Pons (tissue), 1 donor: ENCODE data around the gene INO80E.

Source experiments
- DNase-seq: peaks from one replicate; pipeline ENCODE4 v3.0.0-alpha.2; 2016; ENCODE audit warnings: low spot score

Gene INO80E

DNA sequence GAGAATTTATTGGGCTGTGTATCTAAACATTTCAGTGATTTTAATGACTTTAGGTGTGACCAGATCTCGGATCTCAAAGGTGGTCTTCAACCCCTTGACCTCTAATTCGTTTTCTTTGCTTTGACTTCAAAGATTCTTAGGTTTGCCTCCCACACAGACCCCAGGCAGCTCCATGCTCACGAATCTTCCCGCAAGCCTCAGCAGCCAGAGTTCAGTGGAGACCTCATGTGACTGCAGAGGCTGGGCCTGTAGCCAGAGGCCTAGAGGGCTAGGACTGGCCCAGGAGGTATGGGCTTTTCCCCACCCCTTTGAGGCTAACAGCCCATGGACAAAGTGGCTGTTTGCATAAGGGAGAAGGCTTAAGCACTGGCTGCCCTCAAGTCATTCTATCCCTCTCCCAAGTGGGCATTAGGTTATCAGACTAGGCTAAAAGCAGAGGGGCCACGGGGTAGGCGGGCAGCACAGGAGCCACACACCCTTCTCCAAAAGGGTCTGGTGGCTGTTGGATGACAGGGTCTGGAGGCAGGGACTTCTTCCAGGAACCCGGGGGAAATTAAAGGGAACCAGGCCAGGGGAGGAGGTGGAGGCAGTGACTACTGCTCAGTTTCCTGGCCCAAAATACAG is 3.6 kb upstream of the INO80E start:
- no peak for DNase-seq

DNA sequence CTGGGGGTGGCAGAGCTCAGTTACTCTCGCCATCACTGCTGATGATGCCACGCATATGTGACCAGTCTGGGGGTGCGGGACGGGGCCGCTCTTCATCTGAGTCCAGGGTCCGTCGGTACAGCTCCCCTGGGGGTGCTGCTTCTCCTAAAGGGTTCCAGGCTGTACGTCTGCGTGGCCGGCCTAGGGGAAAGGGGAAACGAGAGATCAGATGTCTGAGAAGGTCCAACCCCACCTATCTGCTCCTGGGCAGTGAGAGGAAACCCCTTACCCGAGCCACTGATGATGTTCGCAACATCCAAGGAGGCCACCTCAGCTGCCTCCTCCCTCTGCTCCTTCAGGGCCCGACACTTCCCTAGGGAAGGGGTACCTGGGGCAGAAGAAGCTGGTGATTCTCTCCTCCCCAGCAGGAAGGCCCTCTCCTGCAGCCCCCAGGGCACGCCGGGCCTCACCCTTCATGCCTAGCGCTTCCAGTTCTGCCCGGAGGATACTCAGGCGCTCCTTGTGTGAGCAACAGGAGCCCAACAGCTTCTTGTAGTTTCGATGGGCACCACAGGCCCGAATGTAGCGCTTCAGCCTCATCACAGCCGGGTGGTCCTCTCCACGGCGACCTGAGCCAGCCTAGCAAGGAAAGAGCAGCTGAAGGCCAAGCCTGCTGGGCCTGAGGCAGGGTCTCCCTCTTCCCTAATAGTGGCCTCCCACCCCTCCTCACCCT is 2.7 kb upstream of the INO80E start:
- DNase-seq = no peak

DNA sequence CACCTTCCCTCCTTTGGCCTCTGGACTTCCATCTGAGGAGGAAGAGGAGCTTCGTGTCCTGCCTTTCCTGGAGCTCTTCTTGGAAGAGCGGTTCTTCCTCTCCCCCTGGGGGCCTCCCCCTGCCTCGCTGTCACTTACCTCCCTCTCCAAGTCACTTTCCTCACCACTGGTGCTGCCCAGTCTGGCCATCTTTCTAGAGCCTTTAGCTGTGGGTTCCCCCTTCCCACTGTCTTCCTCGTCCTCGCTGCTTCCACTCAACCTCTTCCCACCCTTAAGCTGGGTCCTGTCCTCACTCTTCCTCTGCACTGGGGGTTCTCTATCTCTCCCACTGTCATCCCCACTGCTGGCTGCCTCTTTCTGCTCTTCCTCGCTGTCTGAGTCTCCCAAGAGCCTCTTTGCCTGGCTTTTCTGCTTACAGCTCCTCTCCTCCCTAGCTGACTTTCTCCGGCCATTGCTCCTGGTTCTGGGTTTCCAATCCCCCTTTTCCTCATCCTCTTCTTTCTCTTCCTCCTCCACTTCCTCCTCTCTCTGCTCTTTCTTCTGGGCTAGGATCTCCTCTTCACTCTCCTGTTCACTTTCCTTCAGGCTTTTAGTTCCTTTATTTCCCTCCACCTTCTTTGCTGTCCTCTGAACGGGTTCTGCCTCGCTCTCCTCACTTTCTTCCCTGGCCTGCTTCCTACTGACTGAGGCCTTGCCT is 2.0 kb upstream of the INO80E start:
- DNase-seq = no peak

DNA sequence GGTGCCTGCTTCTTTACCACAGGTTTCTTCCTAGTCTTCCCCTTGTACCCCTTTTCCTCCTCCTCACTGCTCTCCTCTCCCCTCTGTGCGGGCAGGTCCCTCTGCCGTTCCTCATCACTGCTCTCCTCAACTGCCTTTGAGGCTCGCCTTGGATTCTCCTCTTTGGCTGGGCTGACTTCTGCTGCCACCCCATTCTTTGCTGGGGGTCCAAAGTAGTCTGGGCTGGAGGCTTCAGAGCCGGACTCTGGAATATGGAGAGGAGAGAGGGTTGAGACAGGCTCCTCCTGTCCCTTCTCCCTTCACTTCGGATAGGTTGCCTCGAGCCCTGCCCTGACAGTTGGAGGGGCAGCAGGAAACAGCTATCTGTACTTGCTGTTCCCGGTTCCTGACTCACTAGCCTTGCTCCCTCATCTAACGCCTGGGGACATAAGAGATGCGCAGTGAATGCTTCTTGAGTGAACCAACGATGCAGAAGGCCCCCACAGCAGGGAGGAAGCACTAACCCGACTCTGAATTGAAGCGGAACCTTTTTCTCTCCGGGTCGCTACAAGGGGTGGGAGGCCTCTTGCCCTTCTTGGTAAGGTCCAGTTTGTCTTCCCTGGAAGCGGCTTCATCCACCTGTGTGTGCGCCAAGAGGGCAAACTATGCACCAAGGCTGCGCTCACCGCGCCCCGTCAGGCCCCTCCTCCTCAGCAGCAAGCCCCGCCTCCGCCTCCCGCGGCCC is 1.3 kb upstream of the INO80E start:
- DNase-seq = peak; percentile 37

DNA sequence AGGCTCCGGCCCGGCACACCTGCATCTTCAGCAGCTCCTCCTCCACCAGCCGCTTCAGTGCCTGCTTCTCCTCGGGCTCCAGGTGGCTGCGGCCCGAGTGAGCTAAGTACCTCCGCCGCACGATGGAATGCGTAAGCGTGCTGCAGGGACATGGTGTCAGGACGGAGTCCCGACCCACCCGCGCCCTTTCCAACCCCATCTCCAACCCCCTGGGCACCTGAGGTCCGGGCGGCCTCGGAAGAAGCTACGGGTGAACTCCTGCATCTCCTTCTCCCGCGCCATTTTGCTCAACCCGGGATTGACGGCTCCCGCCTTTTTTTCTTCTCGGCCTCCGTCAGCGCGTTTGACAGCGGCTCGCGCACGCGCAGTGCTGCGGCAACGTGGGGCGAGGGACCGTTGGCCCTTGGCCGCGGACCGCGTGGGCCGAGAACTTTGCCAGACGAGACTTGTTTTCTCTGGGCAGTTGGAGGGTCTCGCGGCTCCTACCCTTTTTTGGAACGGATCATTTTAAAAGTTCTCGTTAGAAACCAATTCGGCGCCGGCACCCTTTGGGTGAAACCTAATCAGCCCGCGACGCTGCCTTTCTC is 624 bp upstream of the INO80E start, which contains the start of gene HIRIP3:
TSS of gene HIRIP3 (minus strand) at position 294 of the 587 bp plus-strand sequence. CDS start at position 282, 12 bp downstream.
- peak; percentile 80 for DNase-seq

DNA sequence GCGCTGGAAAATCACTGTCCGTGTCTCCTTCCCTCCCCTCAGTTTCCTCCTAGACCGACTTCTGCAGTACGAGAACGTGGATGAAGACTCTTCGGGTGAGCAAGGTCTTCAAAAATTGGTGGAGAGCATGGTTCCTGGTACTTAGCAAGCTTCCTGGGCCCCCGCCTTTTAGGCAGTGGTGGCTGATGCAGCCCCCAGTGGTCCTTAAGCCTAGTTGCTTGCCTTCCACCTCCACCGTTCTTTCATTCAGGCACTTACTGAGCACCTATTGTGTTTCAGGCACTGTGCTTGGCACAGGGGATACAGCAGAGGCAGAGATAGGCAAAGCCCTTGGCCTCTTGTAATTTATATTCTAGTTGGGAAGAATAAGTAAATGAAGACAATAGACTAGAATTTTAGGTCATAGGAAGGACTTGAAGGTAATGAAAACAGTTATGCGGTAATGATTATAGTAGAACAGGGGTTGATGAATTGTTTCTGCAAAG is 767 bp downstream of the INO80E start:
- no peak for DNase-seq

DNA sequence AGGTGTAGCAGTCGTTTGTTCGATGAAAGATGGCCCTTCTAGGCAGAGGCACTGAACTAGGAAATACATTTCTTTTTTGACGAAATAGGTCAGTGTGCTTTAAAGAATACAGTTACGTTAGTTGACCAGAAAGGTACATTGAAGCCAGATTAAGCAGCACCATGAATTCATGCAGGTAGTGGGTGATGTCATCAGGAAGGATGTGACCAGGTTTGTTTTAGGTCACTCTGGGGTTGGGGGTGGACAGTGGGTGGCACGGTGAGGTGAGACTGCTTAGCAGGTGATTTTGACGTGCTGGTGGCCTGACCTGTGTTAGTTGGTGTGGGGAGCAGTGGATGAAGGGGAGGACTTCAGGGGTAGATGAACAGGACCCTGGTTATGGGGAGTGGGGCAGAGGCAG is 3.6 kb downstream of the INO80E start:
- DNase-seq = no peak

DNA sequence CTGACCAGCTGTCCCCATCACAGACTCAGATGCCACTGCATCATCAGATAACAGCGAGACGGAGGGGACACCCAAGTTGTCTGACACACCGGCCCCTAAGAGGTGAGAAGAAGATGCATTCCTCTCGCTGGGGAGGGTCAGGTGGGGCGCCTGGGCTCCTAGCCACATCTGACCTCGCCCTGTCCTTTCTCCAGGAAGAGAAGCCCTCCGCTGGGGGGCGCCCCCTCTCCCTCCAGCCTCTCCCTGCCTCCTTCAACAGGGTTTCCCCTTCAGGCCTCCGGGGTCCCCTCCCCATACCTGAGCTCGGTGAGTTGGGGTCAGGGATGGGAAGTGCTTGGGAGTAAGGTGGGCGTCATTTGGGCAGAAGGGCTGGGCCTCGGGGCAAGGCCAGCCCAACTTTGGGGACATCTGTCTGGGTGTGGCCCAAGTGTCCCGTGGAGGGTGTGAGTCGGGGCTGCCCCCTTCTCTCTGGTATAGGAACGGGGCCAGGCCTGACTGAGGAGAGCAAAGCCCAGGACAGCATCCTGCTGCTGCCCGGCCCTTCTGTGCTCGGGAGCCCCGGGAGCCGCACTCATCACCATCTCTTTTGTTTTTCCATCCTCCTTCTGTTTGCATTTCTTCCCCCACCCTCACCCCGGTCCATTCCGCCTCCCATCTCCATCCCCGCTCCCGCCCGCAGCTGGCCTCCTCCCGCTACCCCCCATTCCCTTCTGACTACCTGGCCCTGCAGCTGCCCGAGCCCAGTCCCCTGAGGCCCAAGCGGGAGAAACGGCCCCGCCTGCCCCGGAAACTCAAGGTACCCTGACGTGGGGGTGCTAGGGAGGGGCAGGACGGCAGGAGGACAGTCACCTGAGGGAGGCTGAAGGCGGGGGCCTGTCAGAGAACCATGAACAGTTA is 4.9 kb downstream of the INO80E start:
- no peak for DNase-seq

DNA sequence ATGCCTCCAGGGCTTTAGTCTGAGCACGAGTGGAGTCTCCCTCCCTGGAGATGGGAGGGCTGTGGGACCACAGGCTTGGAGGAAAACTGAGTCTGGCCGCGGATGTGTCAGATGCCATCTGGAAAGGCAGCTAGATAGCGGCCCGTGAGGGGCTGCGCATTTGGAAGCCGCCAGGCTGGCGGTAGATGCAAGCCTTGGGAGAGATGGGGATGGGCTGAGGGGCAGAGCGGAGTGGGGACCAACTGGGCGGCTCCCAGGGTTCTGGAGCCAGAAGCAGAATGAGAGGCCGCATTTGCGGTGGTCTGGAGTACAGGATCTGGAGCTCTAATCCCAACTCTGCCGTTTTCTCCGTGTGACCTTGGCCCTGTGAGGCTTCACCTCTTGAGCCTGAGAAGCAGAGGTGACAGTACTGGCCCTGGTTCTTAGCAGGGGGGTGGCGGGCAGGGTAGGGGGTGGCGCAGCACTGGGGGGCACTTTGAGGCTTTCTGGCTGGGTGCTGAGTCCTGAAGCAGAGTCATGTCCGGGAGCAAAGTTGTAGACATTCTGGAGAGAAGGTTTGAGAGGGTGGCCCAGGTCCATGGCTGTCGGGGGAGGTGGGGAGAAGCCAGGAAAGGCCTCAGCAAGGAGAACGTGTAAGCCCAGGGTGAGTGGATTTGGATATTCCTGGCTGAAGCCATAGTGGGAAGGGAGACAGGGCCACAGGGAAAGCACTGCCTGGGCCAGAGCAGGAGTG is 6.7 kb downstream of the INO80E start:
- DNase-seq = no peak

DNA sequence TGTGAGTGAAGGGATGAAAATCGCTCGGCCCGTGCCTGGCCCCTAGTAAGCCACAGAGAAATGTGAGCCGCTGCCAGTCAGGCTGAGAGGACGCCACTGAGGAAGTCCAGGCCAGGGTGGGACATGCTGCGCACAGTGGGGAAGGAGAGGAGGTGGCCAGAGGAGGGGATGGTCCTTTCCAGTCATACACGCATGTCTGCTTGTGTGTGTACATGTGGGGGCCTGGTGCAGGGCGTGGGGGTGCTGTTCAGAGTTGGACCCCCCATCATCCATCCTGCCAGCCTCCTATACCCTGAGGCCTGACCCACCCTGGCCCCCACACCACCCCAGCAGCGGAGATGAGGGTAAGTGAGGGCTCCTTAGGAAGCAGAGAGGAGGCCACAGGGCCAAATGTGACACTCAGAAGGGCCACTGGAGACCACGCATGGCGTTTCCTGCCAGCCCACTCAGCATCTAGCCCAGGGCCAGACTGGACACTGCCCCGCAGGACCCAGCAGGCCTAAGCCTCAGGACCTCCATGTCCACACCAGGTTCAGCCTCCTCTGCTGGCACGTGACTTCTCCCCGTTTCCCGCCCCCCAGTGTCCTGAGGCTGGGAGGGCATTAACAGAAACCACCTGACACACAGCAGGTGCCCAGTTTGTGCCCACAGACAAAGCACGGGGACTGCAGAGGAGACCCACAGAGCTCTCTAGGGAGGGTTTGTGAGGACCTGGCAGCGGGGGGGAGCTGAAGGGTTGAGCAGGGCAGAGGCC is 7.8 kb downstream of the INO80E start:
- DNase-seq = no peak

DNA sequence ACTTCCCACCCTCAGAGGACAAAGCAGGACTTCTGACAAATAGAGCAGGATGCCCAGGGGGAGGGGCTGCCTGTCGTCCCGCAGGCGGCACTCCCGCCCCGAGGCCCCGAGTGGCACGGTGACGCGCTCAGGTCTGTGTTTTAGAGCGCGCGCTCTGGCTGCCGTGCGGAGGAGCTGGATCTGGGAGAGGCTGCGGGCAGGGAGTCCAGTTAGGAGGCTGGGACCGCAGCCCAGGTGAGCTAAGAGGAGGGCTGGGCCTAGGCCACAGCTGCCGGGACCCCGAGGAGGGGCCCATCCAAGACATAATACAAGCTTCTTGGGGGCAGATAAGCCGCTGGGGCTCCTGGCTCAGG is 8.4 kb downstream of the INO80E start:
- DNase-seq = no peak

DNA sequence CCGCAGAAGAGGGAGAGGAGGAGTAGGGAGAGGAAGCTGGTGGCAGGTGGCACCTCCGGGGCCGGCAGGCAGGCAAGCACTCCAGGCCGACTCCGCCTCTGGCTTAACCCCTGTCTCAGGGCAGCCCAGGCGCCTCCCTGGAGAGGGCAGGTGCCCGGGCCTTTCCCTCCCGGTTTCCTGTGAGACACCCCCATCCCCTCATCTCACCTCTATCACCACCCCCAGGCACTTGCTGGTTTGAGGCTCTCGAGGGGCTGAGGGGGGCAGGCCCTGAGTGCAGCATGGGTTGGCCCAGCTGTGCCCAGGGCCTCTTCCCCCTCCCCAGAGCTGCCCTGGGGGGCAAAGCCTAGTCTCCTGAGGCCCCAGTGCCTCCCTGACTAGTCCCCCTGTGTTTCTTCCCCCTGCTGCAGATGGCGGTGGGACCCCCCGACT is 8.8 kb downstream of the INO80E start:
- no peak for DNase-seq

DNA sequence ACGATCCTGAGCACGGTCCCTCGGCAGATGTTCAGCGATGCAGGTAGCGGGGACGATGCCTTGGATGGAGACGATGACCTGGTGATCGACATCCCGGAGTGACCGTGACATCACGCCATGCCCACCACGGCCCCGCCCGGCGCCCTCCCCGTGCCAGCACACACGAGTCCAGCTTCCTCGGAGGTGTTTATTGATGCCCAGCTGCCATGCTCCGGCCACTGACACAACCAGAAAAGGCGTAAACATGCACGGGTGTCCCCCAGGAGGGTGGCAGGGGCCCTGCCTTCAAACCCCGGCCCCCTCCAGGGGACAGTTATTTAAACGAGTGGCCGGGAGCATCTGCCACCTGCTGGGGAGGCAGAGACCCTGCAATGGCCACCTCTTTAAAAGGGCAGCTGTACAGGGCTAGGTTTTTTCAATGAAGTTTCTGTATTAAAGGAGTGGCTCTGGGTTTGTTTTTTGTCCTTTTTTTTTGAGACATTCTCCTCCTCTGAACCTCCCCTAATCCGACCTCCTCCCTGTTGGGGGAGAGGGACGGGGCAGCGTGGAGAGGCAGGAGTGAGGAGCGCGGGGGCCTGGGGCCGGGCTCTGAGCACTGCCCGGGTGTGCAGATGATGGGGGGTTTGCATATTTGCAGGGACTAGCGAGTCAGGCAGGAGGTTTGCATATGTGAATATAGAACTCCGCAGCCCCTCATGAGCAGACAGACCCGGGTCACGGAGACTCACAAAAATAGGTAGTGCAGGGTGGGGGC is 9.5 kb downstream of the INO80E start:
- DNase-seq = no peak

DNA sequence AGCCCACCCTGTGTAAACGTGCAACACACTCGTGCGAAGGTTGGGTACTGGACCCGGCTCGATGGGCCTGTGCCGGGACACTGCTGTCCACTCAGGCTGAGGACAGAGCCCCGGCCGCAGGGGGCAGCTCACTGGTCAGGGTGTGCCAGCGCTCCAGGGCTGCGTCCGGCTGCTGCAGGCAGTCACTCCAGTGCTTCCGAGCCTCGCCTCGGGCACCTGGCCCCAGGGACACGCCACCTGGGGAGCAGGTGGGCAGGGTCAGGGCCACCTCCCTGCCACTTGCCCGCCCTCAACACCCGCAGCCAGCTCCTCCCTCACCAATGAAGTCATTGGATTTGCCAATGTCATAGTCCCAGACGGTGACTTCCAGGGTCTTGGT is 10.0 kb downstream of the INO80E start:
- no peak for DNase-seq

DNA sequence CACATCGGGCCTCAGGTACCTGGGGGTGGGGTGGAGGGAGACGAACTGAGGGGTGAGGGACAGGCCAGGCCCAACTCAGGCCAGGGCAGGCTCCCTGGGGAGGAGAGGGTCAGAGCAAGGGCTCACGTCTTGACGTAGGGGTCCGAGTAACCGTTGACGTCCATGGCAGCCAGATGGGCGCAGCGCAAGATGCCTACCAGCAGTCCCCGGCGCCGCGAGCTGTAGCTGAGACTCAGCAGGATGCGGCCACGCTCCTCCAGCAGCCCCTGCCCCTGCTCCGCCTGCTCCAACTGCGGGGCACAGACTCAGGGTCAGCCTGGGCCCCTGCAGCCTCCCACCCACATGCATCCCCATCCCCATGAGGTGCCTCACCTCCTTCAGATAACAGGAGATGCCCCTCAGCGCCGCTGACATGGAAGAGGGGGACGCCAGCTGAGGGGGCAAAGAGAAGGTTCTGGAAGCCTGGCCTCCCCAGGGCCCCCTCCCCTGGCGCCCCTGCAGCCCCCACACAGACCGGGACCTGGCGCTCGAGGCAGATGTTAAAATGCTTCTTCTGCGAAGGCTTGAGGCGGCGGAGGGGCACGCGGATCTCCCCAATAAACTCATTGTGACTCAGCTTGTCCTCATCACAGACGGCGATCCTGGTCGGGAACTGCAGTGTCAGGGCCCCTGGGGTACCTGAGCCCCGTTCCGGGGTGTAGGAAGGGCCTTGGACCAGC is 10.8 kb downstream of the INO80E start:
- DNase-seq = no peak

DNA sequence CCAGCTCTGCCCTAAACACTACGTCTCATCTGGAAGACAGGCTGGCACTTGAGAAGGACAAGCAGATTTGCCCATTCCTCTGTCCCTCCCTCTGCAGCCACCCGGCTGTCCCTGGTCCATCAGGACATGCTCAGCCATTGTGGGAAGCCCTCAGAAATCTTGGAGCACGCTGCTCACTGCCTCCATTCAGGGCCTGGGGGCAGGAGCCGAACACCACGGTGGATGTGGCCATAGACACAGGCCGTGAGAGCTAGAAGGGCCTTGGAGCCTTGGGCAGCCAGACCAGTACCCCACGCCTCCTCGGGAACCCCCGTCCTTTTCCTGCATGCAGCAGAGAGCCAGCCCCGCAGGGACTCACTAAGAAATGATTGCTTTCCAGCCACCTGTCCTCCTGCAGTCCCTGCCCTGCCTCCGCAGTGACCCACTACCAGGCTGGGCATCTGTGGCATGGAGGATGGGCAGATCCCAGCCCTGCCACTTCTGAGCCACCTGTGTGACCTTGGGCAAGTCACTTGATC is 11.4 kb downstream of the INO80E start:
- no peak for DNase-seq

DNA sequence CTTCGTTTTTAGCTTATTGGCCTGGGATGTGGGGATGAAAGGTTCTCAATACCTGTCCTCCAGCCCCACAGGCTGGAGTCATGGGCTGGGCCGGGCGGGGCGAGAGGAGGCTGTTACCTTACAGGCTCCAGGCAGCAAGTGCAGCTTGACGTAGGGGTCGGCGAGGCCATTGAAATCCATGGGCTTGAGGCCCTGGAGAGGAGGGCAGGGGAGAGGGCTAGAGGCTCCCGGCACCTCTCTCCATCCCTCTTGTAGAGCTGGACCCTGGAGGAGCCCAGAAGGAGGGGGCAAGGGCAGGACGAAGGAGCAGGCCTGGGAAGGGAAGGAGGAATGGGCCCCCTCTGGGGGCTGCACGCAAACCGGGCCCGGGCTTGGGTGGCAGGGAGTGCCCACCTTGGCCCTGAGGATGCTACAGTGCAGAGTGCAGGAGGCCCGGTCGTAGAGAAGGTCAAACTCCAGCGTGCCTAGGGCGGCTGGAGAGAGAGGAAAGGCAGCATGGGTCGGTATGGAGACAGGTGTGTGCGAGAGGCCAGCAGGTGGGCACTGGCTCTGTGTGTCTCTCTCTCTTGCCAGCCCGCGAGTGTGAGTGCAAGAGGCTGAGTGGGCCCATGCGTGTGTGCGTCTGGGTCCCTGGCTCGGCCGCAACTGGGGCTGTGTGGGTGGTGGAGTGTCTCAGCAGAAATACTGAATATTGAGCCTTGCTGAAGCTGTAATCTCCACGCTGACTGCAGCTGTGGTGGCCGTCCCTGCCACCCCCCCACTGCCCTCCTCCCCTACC is 13.2 kb downstream of the INO80E start:
- no peak for DNase-seq
